Kidney epithelial cell (primary cell): ENCODE measurements around the gene DOK7. TPM values are rescaled to one million over a fixed set of nuclear protein-coding genes. Genes with fewer than 3 reads are reported as not detected.
A peak's percentile ranks its signal among the peaks of the same experiment; 100 is the strongest.

Experiments used
- DNase-seq: peaks from one replicate; pipeline ENCODE4 v3.0.0-alpha.2; 2010; ENCODE audit warnings: low read depth
- H3K27me3 ChIP-seq: 2 replicates; pipeline ENCODE4 v1.6.0; 2011; ENCODE audit warnings: low read length; ENCODE audit not compliant: control insufficient read depth, insufficient read depth
- H3K36me3 ChIP-seq: 2 replicates; pipeline ENCODE4 v1.5.1; 2011; ENCODE audit warnings: low read length; ENCODE audit not compliant: control insufficient read depth, insufficient read depth
- H3K4me3 ChIP-seq: 2 replicates; pipeline ENCODE4 v1.5.1; 2011; ENCODE audit warnings: low read depth, mild to moderate bottlenecking, control low read depth, low read length
- total RNA-seq: library from RNA; depleted of rRNA; stranded (reverse); fragments of >200 nt; gene quantifications from 2 replicates; pipeline ENCODE4 v1.2.3, GENCODE V29; 2015
- TF ChIP-seq, protein P1 (sequence below): IDR thresholded peaks from 2 replicates; pipeline ENCODE4 v1.5.1; 2011; ENCODE audit warnings: mild to moderate bottlenecking, moderate library complexity, low read length, control low read depth, inconsistent platforms; ENCODE audit not compliant: insufficient read depth, poor library complexity, severe bottlenecking

DOK7 gene
- total RNA-seq, 1 donor from 2014 or later = 6.9 TPM

DNA sequence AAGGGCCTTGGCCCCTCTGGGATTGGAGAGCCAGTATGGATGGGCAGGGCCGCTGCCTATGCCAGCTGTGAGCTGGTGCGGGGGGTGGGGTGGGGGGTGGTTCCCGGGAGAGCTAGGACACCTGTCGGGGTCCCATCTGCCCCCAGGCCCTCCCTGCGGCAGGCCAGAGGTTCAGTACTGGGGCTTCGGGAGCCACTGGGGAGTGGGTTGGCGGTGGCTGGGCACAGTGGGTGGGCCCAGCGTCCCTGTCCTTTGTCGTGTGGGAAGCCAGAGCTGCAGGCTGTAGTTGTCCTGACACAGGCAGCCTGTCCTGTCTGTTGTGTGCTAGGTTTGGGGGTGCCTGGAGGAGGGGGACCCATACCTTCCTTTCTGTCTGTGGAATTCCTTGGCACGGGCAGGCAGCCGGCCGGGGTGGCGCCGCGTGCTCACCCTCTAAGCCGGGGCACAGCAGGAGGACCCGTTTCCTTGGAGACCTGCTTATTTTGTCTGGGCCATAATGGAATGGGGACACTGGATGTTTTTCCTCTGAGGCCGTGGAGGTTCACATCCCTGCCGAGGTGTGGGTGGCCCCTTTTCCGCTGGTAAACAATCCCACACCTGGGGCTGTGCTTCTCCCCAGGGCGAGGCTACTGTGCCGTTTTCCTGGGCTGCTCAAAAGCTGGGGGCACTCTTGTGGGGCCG is 14.8 kb downstream of the DOK7 start:
- no peak for DNase-seq
- H3K4me3 ChIP-seq = no peak overlapping the region
- TF ChIP-seq, protein P1, sequence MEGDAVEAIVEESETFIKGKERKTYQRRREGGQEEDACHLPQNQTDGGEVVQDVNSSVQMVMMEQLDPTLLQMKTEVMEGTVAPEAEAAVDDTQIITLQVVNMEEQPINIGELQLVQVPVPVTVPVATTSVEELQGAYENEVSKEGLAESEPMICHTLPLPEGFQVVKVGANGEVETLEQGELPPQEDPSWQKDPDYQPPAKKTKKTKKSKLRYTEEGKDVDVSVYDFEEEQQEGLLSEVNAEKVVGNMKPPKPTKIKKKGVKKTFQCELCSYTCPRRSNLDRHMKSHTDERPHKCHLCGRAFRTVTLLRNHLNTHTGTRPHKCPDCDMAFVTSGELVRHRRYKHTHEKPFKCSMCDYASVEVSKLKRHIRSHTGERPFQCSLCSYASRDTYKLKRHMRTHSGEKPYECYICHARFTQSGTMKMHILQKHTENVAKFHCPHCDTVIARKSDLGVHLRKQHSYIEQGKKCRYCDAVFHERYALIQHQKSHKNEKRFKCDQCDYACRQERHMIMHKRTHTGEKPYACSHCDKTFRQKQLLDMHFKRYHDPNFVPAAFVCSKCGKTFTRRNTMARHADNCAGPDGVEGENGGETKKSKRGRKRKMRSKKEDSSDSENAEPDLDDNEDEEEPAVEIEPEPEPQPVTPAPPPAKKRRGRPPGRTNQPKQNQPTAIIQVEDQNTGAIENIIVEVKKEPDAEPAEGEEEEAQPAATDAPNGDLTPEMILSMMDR = no peak
- H3K36me3 ChIP-seq = no peaks in the 10 kb centered on the region
- H3K27me3 ChIP-seq = peaks cover 20% of the 10 kb centered on the region

DNA sequence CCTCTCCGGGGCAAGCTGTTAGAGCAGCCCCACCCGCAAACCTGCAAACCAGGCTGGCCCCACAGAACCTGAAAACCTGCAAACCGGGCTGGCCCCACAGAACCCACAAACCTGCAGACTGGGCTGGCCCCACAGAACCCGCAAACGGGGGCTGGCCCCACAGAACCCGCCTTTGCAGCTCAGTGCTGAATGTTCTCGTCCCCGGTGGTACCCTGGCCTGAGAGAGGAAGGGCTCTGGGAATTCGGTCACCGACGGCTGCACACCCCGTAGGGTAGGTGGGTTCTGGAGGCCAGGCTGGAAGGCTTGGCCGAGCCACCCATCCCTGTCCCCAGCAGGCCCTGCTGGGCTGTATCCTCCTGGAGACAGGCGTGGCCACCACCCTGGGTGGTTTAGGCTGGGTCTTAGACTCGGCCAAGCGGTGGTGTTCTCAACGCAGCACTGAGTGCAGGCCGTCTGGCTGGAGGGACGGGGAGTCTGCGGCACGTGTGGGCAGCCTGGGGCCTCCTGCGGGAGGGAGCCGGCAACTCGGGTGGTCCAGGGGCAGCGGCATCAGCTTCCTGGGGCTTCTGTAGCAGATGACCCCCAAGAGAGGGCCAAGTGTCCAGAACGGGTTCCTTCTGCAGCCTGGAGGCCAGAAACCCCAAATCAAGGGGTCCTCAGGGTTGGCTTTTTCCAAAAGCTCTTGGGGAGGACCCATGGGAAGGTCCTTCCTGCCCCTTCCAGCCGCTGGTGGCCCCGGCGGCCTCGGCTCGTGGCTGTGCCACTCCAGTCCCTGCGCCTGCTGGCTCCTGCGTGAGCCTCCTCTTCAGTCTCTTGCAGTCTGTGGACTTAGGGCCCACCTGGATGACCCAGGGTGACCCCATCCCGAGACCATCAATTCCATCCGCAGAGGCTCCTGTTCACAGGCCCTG is 15.6 kb downstream of the DOK7 start:
- TF ChIP-seq, protein P1 = no peak
- H3K4me3 ChIP-seq = no peak overlapping the region
- H3K27me3 ChIP-seq = peaks cover 22% of the 10 kb centered on the region
- no peak for DNase-seq
- H3K36me3 ChIP-seq = no peaks in the 10 kb centered on the region

- H3K27me3 ChIP-seq = peaks cover 22% of the 10 kb centered on the region
Observed at GRCh38 chr4:3479358-3480101, 16.4 kb downstream of the DOK7 start.

DNA sequence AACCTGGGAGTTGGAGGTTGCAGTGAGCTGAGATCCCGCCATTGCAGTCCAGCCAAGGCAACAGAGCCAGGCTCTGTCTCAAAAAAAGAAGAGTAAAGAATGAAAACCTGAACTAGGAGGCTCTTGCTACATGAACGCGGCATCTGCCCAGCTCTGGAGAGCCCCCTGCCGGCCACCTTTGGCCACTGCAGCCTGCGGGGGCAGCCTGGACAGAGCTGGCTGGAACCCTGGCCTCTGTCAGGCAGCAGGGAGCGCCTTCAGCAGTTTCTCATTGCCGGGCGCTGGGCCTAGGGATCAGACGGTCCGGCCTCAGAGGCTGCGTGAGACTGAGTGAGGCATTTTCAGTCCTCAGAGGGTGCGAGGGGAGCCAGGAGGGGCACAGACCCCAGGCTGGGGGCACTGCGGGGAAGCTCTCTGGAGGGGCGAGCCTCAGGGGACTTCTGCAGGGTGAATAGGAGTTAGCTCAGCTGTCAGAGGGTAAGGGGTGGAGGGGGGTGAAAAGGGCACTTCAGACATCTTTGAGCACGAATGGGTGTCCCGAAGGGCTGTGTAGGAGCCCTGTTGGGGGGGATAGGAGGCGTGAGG is 17.5 kb downstream of the DOK7 start:
- Histone ChIP-seq H3K4me3 (no peak overlapping the region), H3K27me3 (peaks cover 19% of the 10 kb centered on the region), H3K36me3 (no peaks in the 10 kb centered on the region)
- peak; percentile 34 for DNase-seq
- TF ChIP-seq, protein P1 = peak; percentile 99

More at GRCh38 chr4:3479358-3480101, 16.4 kb downstream of the DOK7 start:
- Histone ChIP-seq H3K4me3 (no peak overlapping the region), H3K36me3 (no peaks in the 10 kb centered on the region)
- DNase-seq = no peak
- TF ChIP-seq, protein P1 = no peak

- H3K36me3 ChIP-seq = no peaks in the 10 kb centered on the region
- no peak overlapping the region for H3K4me3 ChIP-seq
- TF ChIP-seq, protein P1 = no peak
- DNase-seq = no peak
- H3K27me3 ChIP-seq = peaks cover 21% of the 10 kb centered on the region
Observed at GRCh38 chr4:3481113-3481531, 18.0 kb downstream of the DOK7 start.
